Renal cortical epithelial cell (primary cell): ENCODE measurements around the gene CEP170B. TPM values are rescaled to one million over a fixed set of nuclear protein-coding genes. Genes with fewer than 3 reads are reported as not detected.
"Not testable (repeated sequence)": the region's sequence is repeated elsewhere in the genome, so short reads cannot be mapped to it uniquely, and the experiment has no call there.

Experiments
- DNase-seq: peaks from one replicate; pipeline ENCODE4 v3.0.0-alpha.2; 2011; ENCODE audit warnings: low read depth
- total RNA-seq: library from RNA; depleted of rRNA; stranded (reverse); fragments of >200 nt; gene quantifications from 2 replicates; pipeline ENCODE4 v1.2.3, GENCODE V29; 2014

The CEP170B gene
- total RNA-seq, 1 donor from 2014 or later, result 40.1 TPM

GRCh38 chr14:104931771-104932675 lies 67.0 kb downstream of the CEP170B start:
- no peak for DNase-seq

- DNase-seq, result peak; percentile 9
Measured at GRCh38 chr14:104932676-104933631, 67.9 kb downstream of the CEP170B start.

- DNase-seq, result no peak
Measured at GRCh38 chr14:104933746-104934733, 69.0 kb downstream of the CEP170B start.

GRCh38 chr14:104935026-104935650 lies 70.1 kb downstream of the CEP170B start:
- no peak for DNase-seq

- no peak for DNase-seq
Measured at GRCh38 chr14:104935955-104936354, 70.9 kb downstream of the CEP170B start.

- DNase-seq, result no peak
Measured at GRCh38 chr14:104936361-104937155, 71.5 kb downstream of the CEP170B start.

- DNase-seq, result no peak
Measured at GRCh38 chr14:104937161-104937560, 72.1 kb downstream of the CEP170B start.

GRCh38 chr14:104937694-104938365 lies 72.8 kb downstream of the CEP170B start:
- DNase-seq, result no peak

GRCh38 chr14:104938436-104938835 lies 73.4 kb downstream of the CEP170B start:
- no peak for DNase-seq

- DNase-seq, result no peak
Measured at GRCh38 chr14:104938960-104939359, 73.9 kb downstream of the CEP170B start.

GRCh38 chr14:104939666-104940410 lies 74.8 kb downstream of the CEP170B start:
- DNase-seq, result no peak

- DNase-seq, result no peak
Measured at GRCh38 chr14:104940526-104941150, 75.6 kb downstream of the CEP170B start.

GRCh38 chr14:104941508-104942365 lies 76.7 kb downstream of the CEP170B start:
- no peak for DNase-seq

- no peak for DNase-seq
Measured at GRCh38 chr14:104942586-104942985, 77.5 kb downstream of the CEP170B start.

- not testable (repeated sequence) for DNase-seq
Measured at GRCh38 chr14:104943216-104944015, 78.3 kb downstream of the CEP170B start.

- DNase-seq, result not testable (repeated sequence)
Measured at GRCh38 chr14:104944016-104944308, 78.9 kb downstream of the CEP170B start.
